Muscle of leg (tissue), 11 donors: ENCODE data around the gene FABP2. TPM values are rescaled to one million over a fixed set of nuclear protein-coding genes. Genes with fewer than 3 reads are reported as not detected.
"Not testable (repeated sequence)": the region's sequence is repeated elsewhere in the genome, so short reads cannot be mapped to it uniquely, and the experiment has no call there.

ENCODE experiments used
- DNase-seq: peaks from one replicate; pipeline ENCODE4 v3.0.0; 2013
- H3K27ac ChIP-seq: one replicate; pipeline ENCODE4 v1.5.1; 2013; ENCODE audit warnings: mild to moderate bottlenecking, low read length, control low read depth
- H3K27me3 ChIP-seq: one replicate; pipeline ENCODE4 v1.6.1; 2013; ENCODE audit warnings: low read length; ENCODE audit not compliant: control insufficient read depth, insufficient read depth
- H3K36me3 ChIP-seq: one replicate; pipeline ENCODE4 v1.6.1; 2013; ENCODE audit warnings: low read length; ENCODE audit not compliant: control insufficient read depth, insufficient read depth
- H3K4me1 ChIP-seq: one replicate; pipeline ENCODE4 v1.6.1; 2013; ENCODE audit warnings: low read length; ENCODE audit not compliant: control insufficient read depth, insufficient read depth
- H3K4me3 ChIP-seq: one replicate; pipeline ENCODE4 v1.5.1; 2013; ENCODE audit warnings: low read length, control low read depth
- H3K9me3 ChIP-seq: replicated peaks from 2 replicates; pipeline ENCODE4 v1.6.1; 2013; ENCODE audit warnings: low read depth, low read length; ENCODE audit not compliant: control insufficient read depth
- WGBS: methylation state at CpG from one replicate; pipeline ENCODE4 v1.1.5; 2013; ENCODE audit warnings: missing lambda C conversion rate; ENCODE audit not compliant: insufficient coverage; 5-methylcytosine and 5-hydroxymethylcytosine counted together
- polyA plus RNA-seq, 8 donors: library from polyadenylated mRNA; unstranded; fragments of 120-200 nt; gene quantifications; one replicate each; pipeline versions ENCODE4 v1.2.1 to v1.2.3, GENCODE V29; 2013; ENCODE audit warnings: inconsistent platforms in 1 of 8, low replicate concordance in 1 of 8; ENCODE audit not compliant: insufficient read length in 8 of 8, insufficient read depth in 1 of 8
- total RNA-seq: library from RNA; stranded (reverse); fragments of 120-200 nt; gene quantifications from one replicate; pipeline ENCODE4 v1.2.4, GENCODE V29; 2013

Gene FABP2
- total and polyA plus RNA-seq, 9 donors: 0.08 to 4.1 (median 0.55) TPM; not detected in 5

DNA sequence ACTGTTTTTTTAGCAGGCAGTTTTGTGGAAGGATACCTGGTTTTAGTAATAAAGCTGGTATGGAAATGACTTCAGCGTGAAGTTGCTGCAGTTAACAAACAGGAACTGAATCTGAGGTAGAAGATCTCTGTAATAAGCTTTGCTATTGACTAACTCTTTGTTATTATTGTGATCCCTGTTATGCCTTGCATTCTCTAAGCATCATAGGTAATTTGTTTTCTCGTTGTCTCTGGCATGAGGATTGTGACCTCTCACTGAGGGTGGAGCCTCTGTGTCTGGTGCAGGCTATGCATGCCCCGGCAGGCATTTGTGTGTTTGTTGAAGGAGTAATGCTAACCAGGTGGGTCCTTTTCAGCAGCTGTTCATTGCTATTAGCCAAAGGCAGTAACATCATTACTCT, 31.4 kb upstream of the FABP2 start:
- H3K27ac ChIP-seq, DNase-seq, H3K4me3 ChIP-seq: not testable (repeated sequence)

DNA sequence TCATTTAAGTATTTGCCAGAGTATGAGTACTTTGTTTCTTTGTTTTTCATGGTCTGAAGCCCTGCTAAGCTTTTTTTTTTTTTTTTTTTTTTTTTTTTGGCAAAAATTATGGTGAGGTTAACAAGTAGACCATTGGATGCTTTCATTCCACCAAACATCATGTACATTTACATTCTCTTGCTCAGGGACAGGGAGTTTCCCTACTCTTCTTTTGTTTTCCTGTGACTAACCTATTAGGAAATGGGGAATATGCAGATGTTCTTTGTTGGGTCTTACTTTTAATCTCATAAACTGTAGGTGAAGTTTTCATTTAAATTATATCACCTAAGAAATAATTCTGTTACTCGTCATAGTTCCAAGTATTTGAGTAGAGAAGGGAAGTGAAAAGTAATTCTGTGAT, 26.2 kb upstream of the FABP2 start:
- WGBS: no CpG with 5 or more reads among the region's 1 CpG
- H3K36me3 ChIP-seq, H3K27ac ChIP-seq, H3K27me3 ChIP-seq, H3K9me3 ChIP-seq, DNase-seq, H3K4me1 ChIP-seq, H3K4me3 ChIP-seq: not testable (repeated sequence)

More for the DNA sequence above, 31.4 kb upstream of the FABP2 start:
- H3K27me3 ChIP-seq, H3K9me3 ChIP-seq, H3K4me1 ChIP-seq, H3K36me3 ChIP-seq: not testable (repeated sequence)
- 67% methylated on average over 1 of the region's 3 CpGs for WGBS

DNA sequence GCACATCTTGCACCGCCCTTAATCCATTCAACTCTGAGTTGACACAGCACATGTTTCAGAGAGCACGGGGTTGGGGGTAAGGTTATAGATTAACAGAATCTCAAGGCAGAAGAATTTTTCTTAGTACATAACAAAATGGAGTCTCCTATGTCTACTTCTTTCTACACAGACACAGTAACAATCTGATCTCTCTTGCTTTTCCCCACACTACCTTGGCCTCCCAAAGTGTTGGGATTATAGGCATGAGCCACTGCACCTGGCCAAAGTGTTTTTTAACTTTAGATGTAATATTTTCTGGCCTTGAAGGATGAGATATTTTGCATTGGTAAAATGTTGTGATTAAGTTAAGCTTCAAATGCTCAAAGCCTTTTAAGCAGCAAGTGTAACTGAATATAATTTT, 21.4 kb upstream of the FABP2 start:
- H3K27me3 ChIP-seq, H3K36me3 ChIP-seq, H3K4me1 ChIP-seq, H3K4me3 ChIP-seq, DNase-seq, H3K9me3 ChIP-seq, H3K27ac ChIP-seq: not testable (repeated sequence)
- no CpG with 5 or more reads among the region's 2 CpGs for WGBS

DNA sequence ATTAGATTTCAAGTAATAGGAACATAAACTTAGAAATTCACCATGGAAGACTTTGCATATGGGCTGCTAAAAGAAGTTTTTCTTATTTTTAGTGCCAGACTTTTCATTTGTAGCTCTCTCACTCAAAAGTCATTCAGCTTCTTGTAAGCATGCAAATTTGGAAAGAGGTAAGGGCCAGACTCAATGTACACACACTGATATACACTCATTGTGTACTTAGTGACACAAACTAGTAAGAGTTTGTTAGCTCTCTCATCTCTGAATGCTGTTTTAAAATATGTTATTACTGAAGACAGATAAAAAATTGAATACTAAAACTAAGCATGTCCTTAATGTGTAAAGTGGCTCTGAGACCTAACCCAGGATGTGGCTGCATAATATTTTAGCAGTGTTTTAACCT, 18.0 kb upstream of the FABP2 start:
- not testable (repeated sequence) for H3K4me3 ChIP-seq, H3K27me3 ChIP-seq, DNase-seq, H3K4me1 ChIP-seq, H3K9me3 ChIP-seq, H3K36me3 ChIP-seq, H3K27ac ChIP-seq

DNA sequence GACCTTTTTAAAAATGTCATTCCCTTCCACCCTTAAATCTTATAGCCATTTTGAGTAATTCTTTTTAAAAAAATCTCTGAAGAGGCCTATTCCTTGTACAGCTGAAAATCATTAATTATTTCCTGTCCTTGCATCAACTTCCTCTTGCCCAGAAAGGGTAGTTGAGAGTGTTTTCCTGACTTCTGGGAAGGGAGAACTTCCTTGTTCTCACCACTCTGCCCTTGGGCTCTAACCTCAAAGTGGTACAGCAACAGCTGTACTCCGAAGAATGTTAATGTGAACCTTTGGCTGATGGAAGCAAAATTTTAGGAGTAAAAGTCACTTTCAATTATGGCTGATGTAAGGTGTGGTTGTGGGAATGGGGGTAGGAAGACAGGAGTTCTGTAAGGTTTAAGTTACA, 15.1 kb upstream of the FABP2 start:
- peak; percentile 52 for DNase-seq
- whole genome bisulfite sequencing: no CpG with 5 or more reads among the region's 1 CpG
- no peaks in the 10 kb centered on the region for H3K9me3 ChIP-seq

DNA sequence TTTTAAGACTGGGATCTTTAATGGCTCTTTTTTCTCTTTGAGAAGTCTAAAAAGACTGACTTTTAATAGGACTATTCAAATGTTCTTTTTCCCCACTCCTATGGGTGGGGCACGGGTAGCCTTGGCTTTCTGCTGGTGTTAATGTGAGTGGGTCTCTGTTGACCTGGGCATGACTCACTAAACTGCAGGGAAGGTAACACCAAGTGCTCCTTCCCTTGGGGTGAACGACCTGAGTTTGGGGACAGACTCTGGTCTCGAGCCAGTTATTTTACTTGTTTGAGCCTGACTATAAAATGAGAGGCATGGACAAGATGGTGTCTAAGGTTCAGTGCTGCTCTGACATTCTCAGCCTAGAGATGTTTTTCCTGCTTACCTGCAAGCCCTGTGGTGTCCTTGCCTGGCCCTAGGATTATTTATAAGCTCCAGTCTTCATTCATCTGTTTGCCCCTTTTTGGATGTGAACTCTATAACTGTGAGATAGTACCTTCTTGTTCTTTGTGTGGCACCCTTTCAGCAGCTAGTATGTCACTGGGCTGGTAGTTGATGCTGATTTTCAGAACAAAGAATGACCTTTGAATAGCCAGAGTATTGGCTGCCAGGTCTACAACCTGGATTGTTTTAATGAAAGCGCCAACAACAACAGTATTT, 14.5 kb upstream of the FABP2 start:
- not testable (repeated sequence) for H3K4me1 ChIP-seq, H3K36me3 ChIP-seq, H3K9me3 ChIP-seq, DNase-seq, H3K4me3 ChIP-seq, H3K27ac ChIP-seq, H3K27me3 ChIP-seq
- 83% methylated on average over 3 of the region's 4 CpGs for WGBS

More for the DNA sequence above, 15.1 kb upstream of the FABP2 start:
- no peak overlapping the region for H3K27ac ChIP-seq
- H3K4me3 ChIP-seq: no peak overlapping the region
- H3K27me3 ChIP-seq: no peaks in the 10 kb centered on the region
- no peaks in the 10 kb centered on the region for H3K36me3 ChIP-seq
- no peaks in the 10 kb centered on the region for H3K4me1 ChIP-seq

- no peak for DNase-seq
- H3K36me3 ChIP-seq: no peaks in the 10 kb centered on the region
- H3K27me3 ChIP-seq: no peaks in the 10 kb centered on the region
- H3K4me1 ChIP-seq: no peaks in the 10 kb centered on the region
- H3K9me3 ChIP-seq: no peaks in the 10 kb centered on the region
- H3K27ac ChIP-seq: no peak overlapping the region
- H3K4me3 ChIP-seq: no peak overlapping the region
- WGBS: 44% methylated on average over 1 of the region's 2 CpGs
These were observed 8.1 kb upstream of the FABP2 start for GRCh38 chr4:119329835-119330620.

DNA sequence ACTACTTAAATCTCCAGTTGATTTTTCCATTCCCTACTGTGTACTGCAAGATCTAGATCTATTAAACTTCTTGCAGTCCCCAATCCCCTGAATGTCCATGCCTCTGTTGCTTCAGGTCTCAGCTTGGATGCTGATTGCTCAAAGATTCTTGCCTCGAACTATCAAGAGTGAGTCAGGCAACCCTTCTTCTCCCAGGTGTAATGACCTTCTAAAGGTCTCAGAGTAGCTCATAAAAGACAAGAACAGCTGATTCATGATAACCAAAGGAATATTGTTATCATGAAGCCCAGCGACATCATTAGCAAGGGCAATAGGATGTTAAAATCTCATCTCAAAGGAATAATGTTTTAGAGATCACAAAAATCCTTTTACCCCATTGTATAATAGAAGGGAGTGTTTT, 6.8 kb upstream of the FABP2 start:
- Histone ChIP-seq H3K9me3 (no peaks in the 10 kb centered on the region), H3K27ac (no peak overlapping the region), H3K27me3 (no peaks in the 10 kb centered on the region), H3K4me1 (no peaks in the 10 kb centered on the region), H3K4me3 (no peak overlapping the region), H3K36me3 (no peaks in the 10 kb centered on the region)
- WGBS: no CpG with 5 or more reads among the region's 2 CpGs
- DNase-seq: no peak

GRCh38 chr4:119317990-119318389, 3.9 kb downstream of the FABP2 start:
- DNase-seq: peak; percentile 44
- Histone ChIP-seq H3K4me3 (no peak overlapping the region), H3K36me3 (no peaks in the 10 kb centered on the region), H3K27ac (no peak overlapping the region), H3K9me3 (no peaks in the 10 kb centered on the region), H3K4me1 (no peaks in the 10 kb centered on the region), H3K27me3 (no peaks in the 10 kb centered on the region)
- WGBS: no CpG with 5 or more reads among the region's 2 CpGs

GRCh38 chr4:119315036-119315435, 6.9 kb downstream of the FABP2 start:
- no peaks in the 10 kb centered on the region for H3K9me3 ChIP-seq
- no peak overlapping the region for H3K4me3 ChIP-seq
- H3K36me3 ChIP-seq: no peaks in the 10 kb centered on the region
- WGBS: no CpG with 5 or more reads among the region's 2 CpGs
- no peak overlapping the region for H3K27ac ChIP-seq
- DNase-seq: peak; percentile 35
- no peaks in the 10 kb centered on the region for H3K4me1 ChIP-seq
- H3K27me3 ChIP-seq: no peaks in the 10 kb centered on the region
